Kidney glomerular epithelial cell (primary cell): ENCODE data around the gene CRYBB3.

Experiments used
- DNase-seq: peaks from one replicate; lab custom pipeline; 2025; lab: John Stamatoyannopoulos, UW

The CRYBB3 gene

DNA sequence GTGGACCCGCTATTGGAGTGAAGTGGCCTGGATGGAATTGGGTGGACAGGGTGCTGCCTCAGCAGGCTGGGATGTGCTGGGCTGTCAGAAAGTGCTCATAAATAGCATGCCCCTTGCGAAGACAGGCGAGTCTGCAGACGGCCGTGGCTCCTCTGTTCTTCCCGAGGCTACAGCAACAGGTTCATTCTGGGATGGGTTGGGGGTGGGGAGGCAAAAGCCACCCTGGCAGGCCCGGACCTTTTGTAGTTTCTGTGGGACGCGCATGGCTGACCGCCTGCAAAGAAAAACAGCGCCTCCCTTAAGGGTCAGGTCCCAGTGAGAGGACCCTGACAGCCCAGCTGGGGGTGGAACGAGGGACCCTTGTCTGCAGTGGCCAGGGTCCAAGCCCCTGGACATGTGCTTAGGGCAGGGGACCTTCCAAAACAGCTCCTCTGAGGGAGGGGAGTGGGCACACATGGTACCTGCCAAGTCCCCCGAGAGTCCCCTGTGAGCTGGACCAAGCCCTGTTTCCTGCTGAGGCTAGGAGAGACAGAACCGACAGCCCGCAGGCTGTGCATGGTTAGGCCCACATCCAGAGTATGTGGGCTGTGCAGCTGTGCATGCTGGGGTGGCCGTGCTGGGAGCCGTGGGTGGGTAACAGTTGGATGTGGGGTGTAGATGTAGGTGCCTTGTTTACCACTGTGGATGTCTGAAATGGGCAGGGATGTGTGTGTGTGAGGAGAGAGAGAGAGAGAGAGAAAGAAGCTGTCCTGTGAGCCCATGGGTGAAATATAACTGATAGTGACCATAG, at the start of gene CRYBB3:
CRYBB3 (plus strand) TSS at position 128 of the 790 bp plus-strand sequence. CDS start 1,539 bp downstream, outside the sequence.
- DNase-seq: peak; percentile 9

DNA sequence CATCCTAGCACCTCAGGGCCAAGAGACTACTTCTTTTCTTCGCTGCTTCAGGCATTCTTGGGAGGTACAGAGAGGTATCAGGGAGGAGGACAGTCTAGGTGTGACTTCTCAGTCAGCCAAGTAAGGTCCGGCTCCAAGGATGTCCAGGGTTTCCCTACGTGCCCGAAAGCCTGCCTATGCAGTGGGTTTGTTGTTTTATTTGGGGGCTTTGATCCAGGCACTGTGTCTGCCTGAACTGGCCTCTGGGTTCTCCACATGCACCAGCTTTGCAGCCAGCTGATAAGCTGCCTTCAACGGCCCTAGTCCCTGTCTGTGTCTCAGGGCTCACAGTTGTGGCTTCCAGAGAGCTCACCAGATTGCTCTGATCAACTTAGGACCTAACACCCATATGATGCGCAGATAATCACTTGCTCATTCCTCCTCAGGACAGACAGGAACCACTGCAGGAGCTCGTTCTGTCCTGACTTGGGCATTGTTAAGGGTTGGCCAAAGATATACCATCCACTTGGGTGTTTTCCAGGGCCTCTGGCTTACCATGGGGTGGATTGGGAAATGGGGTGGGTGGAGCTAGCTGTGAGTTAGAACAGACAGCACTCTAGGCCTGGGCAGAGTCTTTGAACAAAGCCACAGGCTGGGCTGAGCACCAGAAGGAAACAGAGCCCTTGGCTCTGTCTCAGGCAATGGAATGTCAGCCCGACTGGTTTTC, 45.5 kb upstream of the CRYBB3 start:
- DNase-seq: no peak

DNA sequence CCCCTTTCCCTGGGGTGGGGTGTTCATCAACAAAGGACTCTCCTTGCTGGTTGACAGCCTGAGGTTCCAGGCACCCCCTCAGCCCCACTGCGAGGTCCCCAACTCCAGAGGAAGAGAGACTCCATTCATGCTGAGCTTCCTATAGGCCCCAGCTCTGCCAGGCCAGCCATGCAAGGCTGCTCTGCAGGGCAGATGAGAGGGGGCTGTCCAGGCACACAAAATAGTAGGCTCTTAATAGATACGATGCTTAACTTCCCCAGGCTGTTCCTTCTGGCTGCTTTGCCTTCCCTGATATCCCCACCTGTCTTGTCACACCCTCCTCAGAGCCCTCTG, 45.0 kb upstream of the CRYBB3 start:
- DNase-seq: no peak

DNA sequence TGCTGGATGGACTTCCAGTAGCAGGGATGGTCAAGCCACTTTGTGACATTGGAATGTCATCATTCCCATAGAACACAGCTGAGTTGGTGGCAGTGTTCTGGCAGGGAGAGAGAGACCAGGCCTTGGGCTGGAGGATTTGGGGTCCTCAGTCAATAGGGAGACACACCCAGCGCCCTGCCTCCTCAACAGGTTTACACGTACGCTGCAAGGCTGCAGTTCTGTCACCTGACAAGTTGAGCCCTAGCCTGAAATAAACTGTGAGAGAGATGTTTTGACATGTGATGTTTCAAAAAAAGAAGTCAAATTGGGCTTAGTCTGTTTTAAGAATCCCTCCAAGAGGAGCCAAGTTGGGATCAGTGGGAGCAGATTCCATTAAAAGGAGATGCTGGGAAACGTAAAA, 42.9 kb upstream of the CRYBB3 start:
- DNase-seq: no peak

DNA sequence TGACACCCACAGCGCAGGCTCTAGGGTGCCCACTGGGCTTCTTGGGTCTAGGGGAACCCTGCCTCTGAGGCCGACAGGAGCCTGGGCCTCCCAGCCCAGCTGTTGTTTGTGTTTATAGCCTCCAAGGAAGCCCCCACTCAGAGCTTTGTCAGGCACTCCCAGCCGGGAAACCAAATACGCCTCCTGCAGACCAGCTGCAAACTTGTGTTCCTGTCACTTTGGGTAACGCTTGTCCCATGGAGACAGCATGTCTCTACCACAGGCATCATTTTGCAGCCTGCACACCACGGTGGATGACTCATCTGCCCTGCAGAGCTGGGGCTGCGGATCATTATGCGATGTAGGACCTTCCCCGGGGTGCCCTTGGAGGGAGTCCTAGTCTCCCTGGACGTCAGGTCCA, 40.6 kb upstream of the CRYBB3 start:
- no peak for DNase-seq

DNA sequence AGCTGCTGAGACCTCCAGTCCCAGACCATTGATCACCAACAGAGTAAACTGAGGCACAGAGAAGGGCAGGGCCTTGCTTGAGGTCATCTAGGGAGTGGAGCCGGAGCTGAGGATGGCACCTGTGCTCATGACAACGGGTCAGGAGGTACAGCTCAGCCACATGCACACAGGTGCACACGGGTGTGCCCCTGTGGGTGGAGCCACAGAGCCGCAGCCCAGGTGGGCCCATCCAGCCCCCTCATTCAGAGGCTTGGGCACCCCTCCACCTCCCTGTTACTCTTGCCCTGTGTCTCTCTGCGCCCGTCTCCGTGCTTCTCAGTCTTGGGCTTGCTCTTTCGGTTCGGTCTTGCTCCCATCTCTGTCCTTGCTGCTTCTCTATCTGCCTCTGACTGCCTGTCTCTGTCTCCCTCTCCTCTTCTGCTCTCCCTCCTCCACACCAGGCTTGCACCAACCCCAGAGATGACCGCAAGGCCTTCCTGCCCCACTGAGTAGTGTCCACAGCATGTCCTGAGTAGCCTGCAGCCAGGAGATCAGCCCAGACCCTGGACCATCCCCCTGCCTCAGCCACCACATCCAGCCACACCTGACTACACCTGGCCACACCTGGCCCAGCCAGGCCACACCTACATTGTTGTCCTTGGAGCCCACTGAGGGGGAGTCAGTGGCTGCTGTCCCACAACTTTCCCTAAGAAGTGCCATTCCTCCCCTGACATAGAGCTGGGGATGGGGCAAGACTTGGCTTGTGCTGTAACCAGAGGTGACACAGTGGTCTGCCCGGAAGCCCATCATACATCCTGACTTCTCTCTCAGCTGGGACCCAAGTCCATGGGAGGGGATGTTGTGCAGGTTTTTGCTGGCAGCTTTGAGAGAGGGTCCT, 39.3 kb upstream of the CRYBB3 start:
- no peak for DNase-seq

DNA sequence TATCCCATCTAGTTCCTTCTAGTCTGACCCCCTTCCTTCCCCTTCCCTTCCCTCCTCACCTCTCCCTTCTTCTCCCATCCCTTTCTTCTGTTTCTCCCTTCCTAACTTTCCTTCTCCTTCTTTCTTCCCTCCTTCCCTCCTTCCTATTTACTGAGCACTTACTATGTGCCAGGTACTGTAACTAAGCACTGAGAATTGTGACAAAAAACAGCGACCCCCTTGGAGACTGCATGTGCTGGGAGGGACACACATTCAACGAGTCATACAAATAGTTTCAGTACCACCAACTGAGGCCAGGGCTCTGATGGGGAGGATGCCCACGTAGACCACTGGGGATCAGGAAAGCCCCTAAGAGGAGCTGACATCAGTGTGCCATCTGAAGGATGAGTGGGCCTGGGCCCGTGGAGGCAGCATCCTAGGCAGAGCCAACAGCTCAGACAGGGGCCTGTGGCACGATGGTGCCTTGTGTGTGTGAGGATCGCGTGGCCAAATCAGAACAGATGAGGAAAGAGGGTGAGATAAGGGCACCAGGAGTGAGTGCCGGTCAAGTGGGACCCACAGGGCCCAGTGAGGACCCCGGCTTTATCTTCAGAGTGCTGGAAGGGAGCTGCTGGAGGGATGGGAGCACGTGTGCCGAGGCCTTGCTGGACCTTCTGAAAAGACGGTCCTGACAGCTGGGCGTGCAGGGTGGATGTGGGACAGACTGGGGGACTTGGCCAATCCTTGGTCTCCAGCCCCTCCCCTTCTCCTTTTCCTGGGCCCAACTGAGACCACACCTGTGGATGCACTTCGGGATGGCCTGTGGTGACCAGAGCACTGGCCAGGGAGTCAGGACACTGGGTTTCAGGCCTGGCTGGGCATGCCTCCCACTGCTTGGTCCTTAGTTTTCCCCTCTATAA, 38.4 kb upstream of the CRYBB3 start:
- DNase-seq: no peak

DNA sequence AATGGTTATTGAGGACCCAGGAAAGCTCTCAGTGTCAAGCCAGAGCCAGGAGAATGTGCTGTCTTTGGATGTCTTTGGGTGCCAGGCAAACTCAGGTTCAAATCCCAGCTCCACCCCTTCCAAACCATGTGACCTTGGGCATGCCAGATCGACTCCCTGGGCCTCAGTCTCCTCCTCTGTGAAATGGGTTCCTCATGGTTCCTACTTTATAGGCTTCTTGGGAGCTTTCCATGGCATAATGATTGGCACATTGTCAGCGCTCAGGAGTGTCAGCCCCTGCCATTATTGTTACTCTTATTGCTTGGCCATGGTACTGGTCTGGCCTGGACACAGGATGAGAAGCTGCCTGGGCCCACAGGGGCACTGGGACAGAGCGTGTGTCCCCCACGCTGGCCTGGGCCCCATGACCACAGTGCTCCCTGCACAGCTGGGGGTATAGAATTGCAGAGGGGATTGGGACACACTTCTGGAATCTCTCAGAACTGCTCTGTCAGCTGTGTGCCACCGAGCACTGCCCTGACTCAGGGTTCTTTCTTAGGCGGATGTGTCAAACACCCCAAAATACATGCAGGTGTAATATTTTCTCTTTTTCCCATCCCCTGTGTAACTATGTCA, 37.6 kb upstream of the CRYBB3 start:
- no peak for DNase-seq

DNA sequence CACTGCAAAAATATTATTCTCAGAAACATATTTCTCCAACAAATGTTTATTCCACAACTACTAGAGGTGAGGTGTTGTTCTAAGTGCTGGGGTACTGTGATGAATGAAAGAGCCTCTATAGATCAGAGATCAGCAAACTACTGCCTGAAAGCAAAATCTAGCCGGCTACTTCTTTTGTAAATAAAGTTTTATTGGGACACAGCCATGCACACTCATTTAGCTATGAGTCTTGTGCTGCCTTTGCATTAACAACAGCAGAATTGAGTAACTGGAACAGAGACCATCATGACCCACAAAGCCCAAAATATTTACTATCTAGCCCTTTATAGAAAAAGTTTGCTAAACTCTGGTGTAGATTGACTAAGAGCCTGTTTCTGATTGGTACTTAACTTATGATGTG, 37.1 kb upstream of the CRYBB3 start:
- DNase-seq: no peak

DNA sequence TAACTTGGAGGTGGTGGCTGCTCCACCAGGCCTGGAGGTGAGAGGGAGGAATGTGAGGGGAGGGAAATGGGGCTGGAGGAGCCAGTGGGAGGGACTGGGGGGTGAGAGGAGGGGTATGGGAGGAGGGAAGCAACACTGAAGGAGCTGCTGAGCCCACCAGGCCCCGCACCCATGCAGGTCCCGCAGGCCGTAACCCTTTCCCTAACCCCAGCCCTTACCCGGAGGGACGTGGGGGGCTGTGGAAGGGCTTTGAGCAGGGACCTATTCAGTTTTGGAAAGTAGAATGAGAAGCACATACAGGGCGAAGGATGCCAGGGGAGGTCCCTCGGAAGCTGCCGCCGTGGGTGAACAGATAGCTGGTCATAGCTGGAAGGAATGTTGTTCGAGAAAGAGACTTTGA, 33.9 kb upstream of the CRYBB3 start:
- DNase-seq: no peak

DNA sequence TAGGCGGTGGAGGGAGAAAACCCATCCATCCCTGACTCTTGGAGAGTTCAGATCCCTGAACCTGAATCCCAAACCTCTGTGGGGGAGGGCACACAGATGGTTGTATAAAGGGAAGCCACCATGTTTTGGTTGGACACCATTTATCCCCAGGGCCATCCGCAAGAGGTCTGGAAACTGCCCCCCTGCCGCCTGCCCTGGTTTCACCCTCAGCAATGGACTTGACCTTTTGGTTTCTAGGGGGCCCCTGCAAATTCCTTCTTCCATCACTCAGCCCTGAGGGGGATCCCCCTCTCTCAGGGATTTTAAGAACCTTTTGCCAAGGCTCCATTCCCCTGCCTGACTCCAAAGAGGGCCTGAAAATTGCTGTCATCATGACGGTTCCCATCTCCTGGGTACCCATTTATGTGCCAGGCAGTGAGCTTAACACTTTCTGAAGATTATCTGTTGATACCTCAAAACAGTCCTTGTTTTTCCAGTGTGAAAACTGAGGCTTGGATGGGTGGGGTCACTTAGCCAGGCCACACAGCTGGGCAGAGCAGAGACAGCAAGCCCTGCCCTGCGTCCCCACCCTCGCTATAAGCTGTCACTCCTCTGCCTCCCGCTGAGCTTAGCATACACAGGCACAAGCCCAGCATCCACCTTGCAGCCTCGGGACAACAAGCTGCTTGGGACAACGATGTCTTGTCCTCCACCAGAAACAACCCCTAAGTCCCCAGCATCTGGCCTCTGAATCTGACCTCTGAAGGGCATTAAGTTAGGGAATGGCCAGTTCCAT, 33.2 kb upstream of the CRYBB3 start:
- DNase-seq: no peak

DNA sequence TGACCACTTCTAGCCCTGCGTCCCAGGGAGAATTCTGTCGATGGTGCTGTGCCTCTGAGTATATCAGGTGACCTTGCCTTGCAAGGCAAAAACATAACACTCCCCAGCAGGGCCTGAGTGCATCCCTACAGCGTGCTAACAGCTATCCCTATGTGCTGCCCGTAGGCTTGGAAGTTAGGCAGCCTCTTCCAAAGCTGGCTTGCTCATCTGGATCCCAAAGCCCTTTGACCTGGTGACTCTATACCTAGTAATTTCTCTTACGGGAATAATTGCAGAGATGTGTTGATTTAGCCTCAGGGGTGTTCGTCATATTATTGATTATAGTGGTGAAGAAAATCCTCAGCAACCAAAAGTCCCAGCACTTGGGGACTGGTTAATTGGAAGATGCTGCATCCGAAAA, 32.6 kb upstream of the CRYBB3 start:
- DNase-seq: no peak

DNA sequence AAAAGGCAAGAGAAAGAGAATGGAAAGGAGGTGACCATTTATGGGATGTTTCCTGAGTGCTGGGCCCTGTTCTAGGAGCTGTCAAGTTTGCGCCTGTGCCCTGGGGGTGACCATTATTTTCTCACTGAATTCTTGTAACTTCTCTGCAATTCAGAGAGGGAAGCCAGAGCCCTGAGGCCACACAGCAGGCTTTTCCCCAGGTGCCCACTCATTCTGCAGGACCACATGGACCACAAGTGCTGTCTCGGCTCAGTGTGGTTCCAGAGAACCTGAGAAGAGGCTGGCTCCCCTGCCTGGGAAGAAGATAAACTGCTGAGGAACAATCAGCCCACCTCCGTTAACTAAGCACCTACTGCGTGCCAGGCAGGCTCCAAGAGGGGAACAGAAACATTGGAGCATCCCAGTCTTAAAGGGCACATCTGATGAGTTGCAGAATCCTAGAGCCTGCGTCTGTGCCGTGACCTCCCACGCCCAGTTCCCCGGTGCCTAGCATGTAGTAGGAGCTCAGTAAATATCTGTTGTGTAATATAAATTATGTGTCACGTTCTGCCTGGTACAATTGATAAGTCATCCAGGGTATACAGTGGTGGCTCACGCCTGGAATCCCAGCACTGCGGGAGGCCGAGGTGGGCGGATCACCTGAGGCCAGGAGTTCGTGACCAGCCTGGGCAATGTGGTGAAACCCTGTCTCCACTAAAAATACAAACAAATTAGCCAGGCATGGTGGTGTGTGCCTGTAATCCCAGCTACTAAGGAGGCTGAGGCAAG, 31.6 kb upstream of the CRYBB3 start:
- no peak for DNase-seq

DNA sequence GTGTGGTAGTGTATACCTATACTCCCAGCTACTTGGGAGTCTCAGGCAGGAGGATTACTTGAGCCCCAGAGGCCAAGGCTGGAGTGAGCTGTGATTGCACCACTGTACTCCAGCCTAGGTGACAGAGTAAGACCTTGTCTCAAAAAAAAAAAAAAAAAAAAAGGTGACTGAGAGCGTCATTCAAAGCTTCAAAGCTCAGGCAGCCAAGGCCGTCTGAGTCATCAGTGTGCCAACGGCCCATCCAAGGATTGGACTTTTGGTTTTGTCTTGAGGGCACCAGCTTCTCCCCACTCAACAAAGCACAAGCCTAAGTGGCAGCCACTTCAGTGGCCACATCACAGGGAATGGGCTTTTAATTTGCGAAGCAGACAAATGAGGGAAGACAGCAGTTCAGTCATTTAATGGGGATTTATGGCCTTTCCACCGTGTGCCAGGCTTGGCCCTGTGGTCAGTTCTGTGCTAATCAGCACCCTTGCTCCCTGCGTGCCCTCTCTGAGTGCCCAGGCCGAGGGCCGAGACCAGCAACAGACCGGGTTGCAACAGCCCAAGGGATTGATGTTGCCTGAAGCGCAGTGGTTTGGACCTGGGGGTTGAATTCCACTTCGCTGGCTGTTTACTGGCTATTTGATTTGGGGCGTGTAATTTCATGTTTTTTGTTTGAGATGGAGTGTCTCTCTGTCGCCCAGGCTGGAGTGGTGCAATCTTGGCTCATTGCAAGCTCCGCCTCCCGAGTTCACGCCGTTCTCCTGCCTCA, 30.2 kb upstream of the CRYBB3 start:
- DNase-seq: no peak

DNA sequence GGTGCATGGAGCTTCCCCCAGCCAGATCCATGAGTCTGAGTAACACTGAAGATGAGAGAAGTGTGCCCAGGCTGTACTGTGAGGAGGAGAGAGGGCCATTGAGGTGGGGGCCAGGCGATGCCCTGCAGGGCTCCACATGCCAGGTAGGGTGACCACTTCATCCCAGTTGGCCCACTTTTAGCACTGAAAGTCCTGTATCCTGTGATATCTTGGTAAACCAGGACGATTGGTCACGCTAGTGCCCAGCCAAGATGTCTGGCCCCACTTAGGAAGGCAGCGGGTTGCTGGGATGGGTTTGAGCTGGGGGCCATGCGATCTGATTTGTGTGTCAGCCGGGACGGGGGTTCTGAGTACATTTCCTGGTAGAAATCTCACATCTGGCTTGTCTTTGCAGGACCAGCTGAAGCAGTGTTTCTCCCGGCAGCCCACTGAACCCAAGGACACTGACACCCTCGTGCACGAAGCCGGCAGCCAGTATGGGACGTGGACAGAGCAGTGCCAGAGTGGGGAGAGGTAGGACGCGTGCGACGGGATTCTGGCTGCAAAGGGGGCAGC, 29.2 kb upstream of the CRYBB3 start:
- DNase-seq: no peak

DNA sequence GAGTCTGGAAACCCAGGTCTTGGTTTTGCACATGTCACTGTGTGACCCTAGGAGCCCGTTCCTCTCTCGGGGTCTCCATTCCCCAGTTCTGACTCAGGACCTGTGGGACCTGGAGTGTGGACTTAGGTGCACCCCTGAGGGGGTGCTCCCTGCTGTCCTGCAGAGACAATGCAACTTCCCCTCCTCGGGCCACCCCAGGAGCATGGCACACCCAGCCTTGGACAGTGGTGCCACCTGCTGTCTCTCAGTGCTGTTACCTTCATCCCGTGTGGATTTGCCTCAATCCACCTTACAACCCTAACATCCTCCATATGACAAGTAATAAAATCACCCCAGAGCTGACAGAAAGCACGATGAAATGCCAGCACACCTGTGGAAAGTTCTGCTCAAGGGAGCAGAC, 27.5 kb upstream of the CRYBB3 start:
- no peak for DNase-seq

DNA sequence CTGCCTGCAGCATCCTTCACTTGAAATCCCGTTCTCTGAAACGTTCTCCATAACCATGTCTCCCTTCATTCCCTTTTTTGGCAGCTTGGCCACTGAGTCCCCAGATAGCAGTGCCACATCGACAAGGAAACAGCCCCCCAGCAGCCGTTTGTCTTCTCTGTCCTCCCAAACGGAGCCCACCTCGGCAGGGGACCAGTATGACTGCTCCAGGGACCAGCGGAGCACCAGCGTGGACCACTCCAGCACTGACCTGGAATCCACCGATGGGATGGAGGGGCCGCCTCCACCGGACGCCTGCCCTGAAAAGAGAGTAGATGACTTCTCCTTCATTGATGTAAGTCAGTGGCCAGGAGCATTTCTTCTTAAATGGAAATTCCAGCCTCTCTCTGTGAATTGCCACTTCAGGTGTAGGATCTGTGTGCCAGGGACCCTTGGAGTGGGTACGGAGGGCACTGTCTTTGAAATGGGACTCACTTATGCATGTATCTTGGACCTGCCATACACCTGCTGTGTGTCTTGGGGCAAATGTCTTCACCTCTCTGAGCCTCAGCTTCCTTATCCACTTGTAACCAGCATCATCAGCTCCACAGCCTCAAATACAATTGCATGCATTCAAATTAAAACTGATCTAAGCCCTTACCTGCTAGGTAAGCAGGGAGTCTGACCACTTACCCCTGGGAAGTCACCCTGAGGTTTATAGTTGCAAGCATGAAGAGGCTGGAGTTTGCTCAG, 25.3 kb upstream of the CRYBB3 start:
- DNase-seq: no peak

DNA sequence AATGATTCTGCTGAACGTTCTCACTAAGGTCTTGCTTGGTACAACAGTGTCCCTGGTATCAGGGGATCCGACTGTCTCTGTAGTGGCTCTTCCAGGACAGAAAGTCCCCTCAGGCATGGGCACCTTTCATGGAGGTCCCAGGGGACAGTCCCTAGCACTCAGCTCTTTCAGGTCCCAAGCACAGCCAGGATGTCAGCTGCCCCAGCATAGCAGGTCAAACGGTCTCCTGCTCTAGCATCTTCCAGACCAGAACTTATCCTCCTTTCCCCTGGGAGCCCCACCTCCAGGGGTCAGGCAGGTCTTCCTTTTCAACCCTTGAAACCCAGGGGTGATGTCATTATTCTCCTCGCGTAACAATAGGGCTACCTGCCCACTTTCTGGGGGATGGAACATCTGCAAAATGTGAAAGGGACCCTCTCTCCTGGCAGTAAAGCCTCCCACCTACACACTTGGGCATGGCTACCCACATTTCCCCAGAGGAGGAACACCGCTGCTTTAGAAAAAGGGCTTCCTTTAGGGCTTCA, 24.7 kb upstream of the CRYBB3 start:
- DNase-seq: no peak
